GM20000 (cell line): ENCODE measurements around the gene MACROD1.

Experiments
- DNase-seq: peaks from one replicate; pipeline ENCODE4 v3.0.0; 2012; ENCODE audit warnings: low spot score
- CTCF ChIP-seq: IDR thresholded peaks from 2 replicates; pipeline ENCODE4 v1.5.1; 2012; ENCODE audit warnings: mild to moderate bottlenecking, control low read depth; ENCODE audit errors: extremely low read depth, missing control alignments

MACROD1 gene

GRCh38 chr11:64088162-64089026, 77.5 kb downstream of the MACROD1 start:
- no peak for TF ChIP-seq CTCF
- DNase-seq, result peak; percentile 46

GRCh38 chr11:64086258-64087123, 79.4 kb downstream of the MACROD1 start:
- DNase-seq, result no peak
- TF ChIP-seq CTCF, result no peak

GRCh38 chr11:64085906-64086257, 80.0 kb downstream of the MACROD1 start:
- TF ChIP-seq CTCF, result no peak
- no peak for DNase-seq

DNA sequence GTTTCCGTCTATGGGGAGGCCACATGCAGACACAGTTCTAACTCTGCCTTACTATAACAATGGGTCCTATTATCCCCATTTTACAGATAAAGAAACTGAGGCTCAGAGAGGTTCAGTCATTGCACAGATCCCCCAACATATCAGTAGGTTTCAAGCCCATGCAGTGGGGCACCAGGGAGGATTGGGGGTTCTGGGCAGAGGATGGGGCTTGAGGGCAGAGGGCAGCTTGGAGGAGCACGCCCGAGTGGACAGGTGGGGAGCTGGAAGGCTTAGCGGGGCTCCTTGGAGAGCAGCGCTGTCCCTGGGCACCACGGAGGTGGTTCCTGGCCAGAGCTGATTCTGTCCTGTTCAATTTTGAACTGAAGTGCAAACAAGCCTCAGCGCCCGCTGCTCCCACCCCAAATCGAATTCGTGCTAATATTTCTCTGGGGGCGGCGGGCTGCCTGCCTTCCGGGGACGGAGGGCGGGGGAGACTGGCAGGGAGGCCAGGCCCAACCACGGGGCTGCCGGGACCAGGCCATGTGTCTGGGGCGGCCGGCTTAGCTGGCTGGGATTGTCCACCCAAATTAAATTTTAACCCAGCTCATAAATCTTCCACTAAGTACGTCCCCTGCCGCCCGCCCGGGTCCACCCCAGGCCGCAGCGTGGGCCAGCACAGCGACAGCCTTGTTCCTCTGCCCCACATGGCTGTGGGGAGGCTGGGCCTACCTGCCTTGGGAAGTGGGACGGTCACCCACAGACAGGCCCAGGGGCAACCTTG, 80.8 kb downstream of the MACROD1 start:
- DNase-seq, result no peak

DNA sequence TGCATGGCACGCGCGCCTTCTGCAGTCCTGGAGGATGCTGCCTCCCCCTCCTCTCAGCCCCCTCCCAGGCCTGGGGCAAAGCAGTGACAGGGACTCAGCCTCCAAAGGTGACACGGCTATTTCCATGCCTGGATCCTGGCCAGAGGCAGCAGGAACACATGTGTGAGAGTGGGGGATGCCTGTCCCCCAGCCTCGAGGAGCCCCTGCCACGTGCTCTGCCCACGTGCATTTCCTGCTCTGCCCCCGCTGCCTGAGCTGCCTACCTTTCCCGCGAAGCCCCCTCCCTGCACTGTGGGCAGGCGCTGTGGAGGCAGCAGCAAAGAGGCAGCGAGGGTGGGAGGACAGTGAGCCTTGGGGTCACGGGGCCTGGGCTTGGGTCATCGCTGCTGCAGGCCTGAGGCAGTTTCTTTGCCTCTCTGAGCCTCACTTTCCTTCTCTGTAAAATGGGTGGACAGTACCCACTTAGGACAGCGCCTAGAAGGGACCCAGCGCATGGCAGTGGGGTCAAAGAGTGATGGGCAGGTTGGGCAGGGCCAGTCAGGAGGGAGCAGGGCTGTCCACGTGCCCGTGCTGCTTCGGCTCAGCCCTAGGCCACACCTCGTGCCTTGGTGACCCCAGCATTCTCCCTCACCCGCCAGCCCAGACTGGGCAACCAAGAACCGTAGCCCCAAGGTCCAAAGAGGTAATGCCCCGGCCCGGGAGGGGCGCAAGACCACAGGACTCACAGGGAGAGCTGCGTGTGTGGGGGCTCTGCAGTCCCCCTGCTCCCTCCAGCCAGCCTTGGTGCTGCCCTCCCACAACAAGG, 81.6 kb downstream of the MACROD1 start:
- no peak for TF ChIP-seq CTCF

More for the DNA sequence above, 80.8 kb downstream of the MACROD1 start:
- no peak for TF ChIP-seq CTCF

DNA sequence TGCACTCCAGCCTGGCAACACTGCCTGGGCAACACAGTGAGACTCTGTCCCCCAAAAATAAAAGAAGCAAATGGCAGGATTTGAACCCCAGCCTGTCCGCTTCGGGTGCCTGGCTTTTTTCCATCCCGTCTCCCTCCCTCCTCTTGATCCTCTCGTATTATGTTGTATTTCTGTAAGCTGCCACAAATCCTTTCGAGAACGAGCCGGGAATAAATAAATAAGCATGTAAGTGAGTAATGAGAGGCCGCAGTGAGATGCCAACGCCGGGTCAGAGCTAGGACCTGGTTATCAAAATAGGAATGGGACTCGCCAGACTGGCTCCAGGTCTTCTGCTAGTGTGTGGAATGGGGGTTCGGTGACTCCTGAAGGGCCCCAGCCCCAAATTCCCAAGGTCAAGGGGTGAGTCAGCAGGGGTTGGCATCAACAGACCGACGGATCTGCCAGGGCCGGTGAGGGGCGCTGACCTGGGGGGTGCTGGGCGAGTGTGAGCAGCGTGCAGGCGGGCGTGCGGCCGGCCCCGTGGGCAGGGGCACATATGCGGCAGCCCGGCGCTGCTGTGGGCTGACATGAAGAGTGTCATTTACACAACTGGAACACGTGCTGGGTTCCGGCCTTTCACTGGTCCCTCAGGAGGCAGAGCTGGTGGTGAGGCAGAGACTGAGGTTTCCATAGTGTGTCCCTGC, 82.4 kb downstream of the MACROD1 start:
- DNase-seq, result no peak
- no peak for TF ChIP-seq CTCF

More for the DNA sequence above, 81.6 kb downstream of the MACROD1 start:
- DNase-seq, result no peak
